ENCODE measurements around the gene FOXP1. TPM values are rescaled to one million over a fixed set of nuclear protein-coding genes. Genes with fewer than 3 reads are reported as not detected.

Gene FOXP1
- total and polyA plus RNA-seq, 2 of the 13 experiments (the other 11 are each of a cell fraction or from before 2014, with no cell fraction given) = 40.4 to 59.0 TPM

DNA sequence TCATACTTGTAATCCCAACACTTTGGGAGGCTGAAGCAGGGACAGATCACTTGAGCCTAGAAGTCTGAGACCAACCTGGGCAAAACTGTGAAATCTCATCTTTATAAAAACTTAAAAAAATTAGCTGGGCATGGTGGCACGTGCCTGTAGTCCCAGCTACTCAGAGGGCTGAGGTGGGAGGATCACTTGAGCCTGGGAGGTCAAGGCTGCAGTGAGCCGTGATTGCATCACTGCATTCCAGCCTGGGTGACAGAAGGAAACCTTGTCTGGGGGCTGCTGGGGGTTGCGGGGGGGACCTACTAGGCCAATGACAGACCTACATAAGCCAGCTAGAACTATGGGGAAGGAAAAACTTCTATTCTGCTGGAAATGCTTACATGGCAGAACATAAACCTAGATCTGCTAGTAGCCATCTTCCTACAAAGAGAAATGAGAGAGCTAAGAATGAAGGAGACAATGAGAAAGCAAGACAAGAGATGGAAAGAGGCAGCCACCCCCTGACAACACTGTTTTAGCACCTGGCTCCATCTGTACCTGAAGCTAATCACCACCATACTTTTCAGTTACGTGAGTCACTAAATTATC lies 23.9 kb downstream of the FOXP1 start (continued):
- peak; percentile 53; the same call in 1 of the 2 replicates for TF ChIP-seq AHDC1 (CRISPR knock-in tag; IDR thresholded peaks at IDR 0.05; ENCODE audit: borderline replicate concordance)
- no peak for TF ChIP-seq EED (CRISPR knock-in tag; IDR thresholded peaks at IDR 0.05)
- TF ChIP-seq GRHL1 (CRISPR knock-in tag; conservative IDR thresholded peaks at IDR 0.05) = no peak
- no peak for TF ChIP-seq ELF4 (CRISPR knock-in tag; IDR thresholded peaks at IDR 0.05; ENCODE audit: borderline replicate concordance)
- TF ChIP-seq AGO1 (IDR thresholded peaks at IDR 0.05; ENCODE audit: low read depth, low read length, poor library complexity, severe bottlenecking) = no peak
- no peak for TF ChIP-seq RAD21 (CRISPR knock-in tag; IDR thresholded peaks at IDR 0.05)
- TF ChIP-seq GPN1 (CRISPR knock-in tag; IDR thresholded peaks at IDR 0.05; ENCODE audit: borderline replicate concordance) = no peak
- no peak for TF ChIP-seq ZNF3 (CRISPR knock-in tag; IDR thresholded peaks at IDR 0.05)
- no peak for TF ChIP-seq IKZF1 (IDR thresholded peaks at IDR 0.05)
- TF ChIP-seq, protein P1, sequence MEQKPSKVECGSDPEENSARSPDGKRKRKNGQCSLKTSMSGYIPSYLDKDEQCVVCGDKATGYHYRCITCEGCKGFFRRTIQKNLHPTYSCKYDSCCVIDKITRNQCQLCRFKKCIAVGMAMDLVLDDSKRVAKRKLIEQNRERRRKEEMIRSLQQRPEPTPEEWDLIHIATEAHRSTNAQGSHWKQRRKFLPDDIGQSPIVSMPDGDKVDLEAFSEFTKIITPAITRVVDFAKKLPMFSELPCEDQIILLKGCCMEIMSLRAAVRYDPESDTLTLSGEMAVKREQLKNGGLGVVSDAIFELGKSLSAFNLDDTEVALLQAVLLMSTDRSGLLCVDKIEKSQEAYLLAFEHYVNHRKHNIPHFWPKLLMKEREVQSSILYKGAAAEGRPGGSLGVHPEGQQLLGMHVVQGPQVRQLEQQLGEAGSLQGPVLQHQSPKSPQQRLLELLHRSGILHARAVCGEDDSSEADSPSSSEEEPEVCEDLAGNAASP (CRISPR knock-in tag; IDR thresholded peaks at IDR 0.05; ENCODE audit: borderline replicate concordance) = peak; percentile 57; the same call in 1 of the 2 replicates
- no peak for TF ChIP-seq NFE2 (CRISPR knock-in tag; IDR thresholded peaks at IDR 0.05)
- peak; percentile 86 for TF ChIP-seq GATAD2A (CRISPR knock-in tag; IDR thresholded peaks at IDR 0.05)
- peak; percentile 77; the same call in 1 of the 2 replicates for TF ChIP-seq RXRA (CRISPR knock-in tag; IDR thresholded peaks at IDR 0.05)
- no peak for TF ChIP-seq HNRNPLL (IDR thresholded peaks at IDR 0.05; ENCODE audit: low read depth, low read length, poor library complexity, severe bottlenecking)
- no peak for TF ChIP-seq TBL1XR1 (IDR thresholded peaks at IDR 0.05; ENCODE audit: borderline replicate concordance, low read length, partially characterized antibody)
- TF ChIP-seq KDM5B (CRISPR knock-in tag; IDR thresholded peaks at IDR 0.05; ENCODE audit: borderline replicate concordance) = peak; percentile 33; the same call in 1 of the 2 replicates
- TF ChIP-seq TFDP1 (CRISPR knock-in tag; IDR thresholded peaks at IDR 0.05; ENCODE audit: borderline replicate concordance) = no peak
- no peak for TF ChIP-seq PAX8 (CRISPR knock-in tag; IDR thresholded peaks at IDR 0.05; ENCODE audit: borderline replicate concordance)
- TF ChIP-seq ZNF446 (CRISPR knock-in tag; IDR thresholded peaks at IDR 0.05) = no peak
- TF ChIP-seq LBX2 (CRISPR knock-in tag; IDR thresholded peaks at IDR 0.05; ENCODE audit: borderline replicate concordance) = no peak
